ENCODE data around the gene IMMP2L.

DNA sequence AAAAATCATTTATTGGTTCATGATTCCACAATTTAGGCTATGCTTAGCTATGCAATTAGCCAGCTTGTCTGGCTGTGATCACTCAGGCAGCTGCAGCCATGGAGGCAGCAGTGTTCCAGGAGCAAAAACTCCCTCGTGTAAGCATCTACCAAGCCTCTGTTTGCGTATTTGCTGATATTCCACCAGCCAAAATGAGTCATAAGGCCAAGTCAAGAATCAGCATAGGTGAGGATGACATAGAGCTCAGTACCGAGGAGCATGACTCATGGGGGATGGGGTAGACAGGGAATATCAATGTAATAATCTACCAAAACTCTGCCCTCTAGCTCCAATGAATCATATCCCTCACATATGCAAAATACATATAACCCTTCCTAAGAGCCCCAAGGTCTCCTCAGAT lies 63.3 kb downstream of the IMMP2L start:
- TF ChIP-seq, protein P1, sequence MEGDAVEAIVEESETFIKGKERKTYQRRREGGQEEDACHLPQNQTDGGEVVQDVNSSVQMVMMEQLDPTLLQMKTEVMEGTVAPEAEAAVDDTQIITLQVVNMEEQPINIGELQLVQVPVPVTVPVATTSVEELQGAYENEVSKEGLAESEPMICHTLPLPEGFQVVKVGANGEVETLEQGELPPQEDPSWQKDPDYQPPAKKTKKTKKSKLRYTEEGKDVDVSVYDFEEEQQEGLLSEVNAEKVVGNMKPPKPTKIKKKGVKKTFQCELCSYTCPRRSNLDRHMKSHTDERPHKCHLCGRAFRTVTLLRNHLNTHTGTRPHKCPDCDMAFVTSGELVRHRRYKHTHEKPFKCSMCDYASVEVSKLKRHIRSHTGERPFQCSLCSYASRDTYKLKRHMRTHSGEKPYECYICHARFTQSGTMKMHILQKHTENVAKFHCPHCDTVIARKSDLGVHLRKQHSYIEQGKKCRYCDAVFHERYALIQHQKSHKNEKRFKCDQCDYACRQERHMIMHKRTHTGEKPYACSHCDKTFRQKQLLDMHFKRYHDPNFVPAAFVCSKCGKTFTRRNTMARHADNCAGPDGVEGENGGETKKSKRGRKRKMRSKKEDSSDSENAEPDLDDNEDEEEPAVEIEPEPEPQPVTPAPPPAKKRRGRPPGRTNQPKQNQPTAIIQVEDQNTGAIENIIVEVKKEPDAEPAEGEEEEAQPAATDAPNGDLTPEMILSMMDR (IDR thresholded peaks at IDR 0.05): no peak
- TF ChIP-seq POLR2A (IDR thresholded peaks at IDR 0.05): no peak

Data from right lobe of liver (tissue), 4 donors.